GM12878 (cell line): ENCODE results near the gene GBX1. TPM values are rescaled to one million over a fixed set of nuclear protein-coding genes. Genes with fewer than 3 reads are reported as not detected.

Experiments
- ATAC-seq: fragments of 200-7000 bp; cut with Tn5 transposase; 3 replicates; pipeline ENCODE4 v1.9.1; 2020; ENCODE audit warnings: mild to moderate bottlenecking, moderate library complexity
- BruUV-seq: library from RNA; stranded (reverse); fragments of 400-500 nt; replicated peaks from 2 replicates; lab custom pipeline; 2021; lab: Mats Ljungman, UMichigan
- CTCF ChIA-PET: fragments of 300-600 bp; sonication (Branson Sonifier 250); formaldehyde crosslinking; extraction: SDS; loops from one replicate; lab custom pipeline; 2021; ENCODE audit warnings: inconsistent platforms; lab: Yijun Ruan, JAX
- POLR2A ChIA-PET: fragments of 350-600 bp; formaldehyde crosslinking; extraction: SDS; loops from one replicate; lab custom pipeline; 2021; ENCODE audit warnings: inconsistent platforms; lab: Charles Lee
- RAD21 ChIA-PET: fragments of 300-600 bp; sonication (Branson Sonifier 250); formaldehyde crosslinking; loops from one replicate; lab custom pipeline; 2023; ENCODE audit warnings: antibody characterized with exemption; ENCODE audit not compliant: unreplicated experiment; lab: Charles Lee
- SMC1A ChIA-PET: fragments of 300-600 bp; sonication (Branson Sonifier 250); formaldehyde crosslinking; loops from one replicate; lab custom pipeline; 2023; ENCODE audit not compliant: unreplicated experiment, uncharacterized antibody; lab: Charles Lee
- DNase-seq: peaks from one replicate; pipeline ENCODE4 v3.0.0-alpha.2; 2011; ENCODE audit warnings: low read depth, low spot score
- FAIRE-seq: peaks from 3 replicates; lab custom pipeline; 2011; peaks lifted over from hg19 to GRCh38; lab: Jason Lieb, UNC
- H2AFZ ChIP-seq: 2 replicates; pipeline ENCODE4 v1.6.0; 2011; ENCODE audit warnings: low read depth, low read length, control low read depth; ENCODE audit not compliant: control insufficient read depth
- H3K27ac ChIP-seq: 2 replicates; pipeline ENCODE4 v1.5.1; 2011; ENCODE audit warnings: control low read depth; ENCODE audit not compliant: control insufficient read depth, insufficient read depth
- H3K27me3 ChIP-seq, 2 experiments: replicated peaks in 1 of 2; 2 replicates each; pipeline versions ENCODE4 v1.6.0 to v1.6.1; 2011; ENCODE audit warnings: low read length in 1 of 2; ENCODE audit not compliant: control insufficient read depth in 2 of 2, insufficient read depth in 2 of 2
- H3K36me3 ChIP-seq, 2 experiments: 2 replicates each; pipeline ENCODE4 v1.5.1; 2011; ENCODE audit warnings: low read length in 1 of 2; ENCODE audit not compliant: control insufficient read depth in 2 of 2, insufficient read depth in 2 of 2
- H3K4me1 ChIP-seq: 2 replicates; pipeline ENCODE4 v1.6.1; 2011; ENCODE audit warnings: mild to moderate bottlenecking, low read length, moderate library complexity, mixed read lengths; ENCODE audit not compliant: control insufficient read depth, insufficient read depth
- H3K4me2 ChIP-seq: 2 replicates; pipeline ENCODE4 v1.6.0; 2011; ENCODE audit warnings: control low read depth; ENCODE audit not compliant: control insufficient read depth, insufficient read depth
- H3K4me3 ChIP-seq: fragments of 200-600 bp; sonication (generic); 2 replicates; pipeline ENCODE4 v1.5.1; 2016
- H3K79me2 ChIP-seq: 2 replicates; pipeline ENCODE4 v1.6.0; 2011; ENCODE audit warnings: low read length; ENCODE audit not compliant: control insufficient read depth, insufficient read depth
- H3K9ac ChIP-seq: 2 replicates; pipeline ENCODE4 v1.8.0; 2011; ENCODE audit warnings: low read length, control low read depth, mixed read lengths; ENCODE audit not compliant: control insufficient read depth, insufficient read depth
- H3K9me3 ChIP-seq: replicated peaks from 3 replicates; pipeline ENCODE4 v1.5.1; 2011; ENCODE audit warnings: mild to moderate bottlenecking, low read length; ENCODE audit not compliant: control insufficient read depth, insufficient read depth
- H4K20me1 ChIP-seq: 2 replicates; pipeline ENCODE4 v1.6.0; 2011; ENCODE audit not compliant: control insufficient read depth, insufficient read depth
- BCL3 ChIP-seq: IDR thresholded peaks from 2 replicates; pipeline ENCODE4 v1.6.1; 2011; ENCODE audit warnings: borderline replicate concordance, low read depth, mild to moderate bottlenecking, moderate library complexity, low read length; ENCODE audit not compliant: insufficient read depth, poor library complexity, severe bottlenecking
- BMI1 ChIP-seq: fragments of 450-650 bp; IDR thresholded peaks from 2 replicates; pipeline ENCODE4 v1.6.1; 2016; ENCODE audit warnings: mild to moderate bottlenecking, moderate library complexity, borderline replicate concordance
- EGR1 ChIP-seq, 2 experiments: IDR thresholded peaks; 1 replicate in 1 of 2; 2 replicates in 1 of 2; pipeline ENCODE4 v1.6.1; 2011 to 2012; ENCODE audit warnings: low read depth in 2 of 2, low read length in 2 of 2, borderline replicate concordance in 1 of 2, mild to moderate bottlenecking in 1 of 2, moderate library complexity in 1 of 2
- KDM1A ChIP-seq: fragments of 200-600 bp; sonication (generic); IDR thresholded peaks from 2 replicates; pipeline ENCODE4 v1.6.1; 2016; ENCODE audit warnings: borderline replicate concordance
- NRF1 ChIP-seq: conservative IDR thresholded peaks from 2 replicates; pipeline ENCODE4 v1.6.1; 2011; ENCODE audit warnings: mild to moderate bottlenecking, low read depth, low read length, improper control_type of control experiment
- POLR2A ChIP-seq: IDR thresholded peaks from 2 replicates; pipeline ENCODE4 v1.6.1; 2011; ENCODE audit warnings: low read depth, mild to moderate bottlenecking, low read length
- SIX5 ChIP-seq: IDR thresholded peaks from 2 replicates; pipeline ENCODE4 v1.6.1; 2011; ENCODE audit warnings: mild to moderate bottlenecking, low read depth, low read length, moderate library complexity; ENCODE audit not compliant: severe bottlenecking
- WGBS: methylation state at CpG from one replicate; pipeline ENCODE4 v1.1.6; 2016; ENCODE audit warnings: low lambda C conversion rate; ENCODE audit not compliant: insufficient replicate concordance, insufficient coverage; ENCODE audit errors: missing lambda C conversion rate; 5-methylcytosine and 5-hydroxymethylcytosine counted together
- in situ Hi-C: fragments of 300-500 bp; cut with MboI; formaldehyde crosslinking; loops from 9 replicates; pipeline ENCODE4 v1.14.3; 2018; ENCODE audit warnings: mixed read lengths
- intact Hi-C: fragments of 100-400 bp; cut with micrococcal nuclease; formaldehyde crosslinking; loops from one replicate; pipeline ENCODE4 v1.14.2; 2022; ENCODE audit not compliant: unreplicated experiment
- polyA plus RNA-seq, 11 experiments: library from polyadenylated mRNA; depleted of rRNA in 4 of 11; unstranded in 6 of 11; stranded (reverse) in 5 of 11; fragments of >200 nt; fragmentation: Nextera tagmentation in 4 of 11; fragmentation: Illumina TruSeq in 1 of 11; extraction: Ambion mirVana in 4 of 11; extraction: Trizol in 1 of 11; gene quantifications; 1 replicate in 1 of 11; 2 replicates in 10 of 11; pipeline versions ENCODE4 v1.2.1 to v1.2.3, GENCODE V29; 2011 to 2016; ENCODE audit warnings: inconsistent platforms in 2 of 11, missing spikeins in 2 of 11, low read depth in 1 of 11
- total RNA-seq, 4 experiments: library from RNA; depleted of rRNA in 3 of 4; stranded (reverse); fragments of >200 nt in 3 of 4; fragmentation: Illumina TruSeq in 1 of 4; extraction: Trizol in 1 of 4; gene quantifications; 2 replicates each; pipeline versions ENCODE4 v1.2.1 to v1.2.3, GENCODE V29; 2013 to 2021
- TF ChIP-seq, protein P1 (sequence below): fragments of 450-650 bp; IDR thresholded peaks from 2 replicates; pipeline ENCODE4 v1.6.1; 2017; ENCODE audit warnings: mild to moderate bottlenecking, moderate library complexity

The GBX1 gene
- total and polyA plus RNA-seq, 10 of the 15 experiments (the other 5 are each of a cell fraction or from before 2014, with no cell fraction given): not detected

GRCh38 chr7:151204383-151205032, 37.0 kb upstream of the GBX1 start:
- ATAC-seq (no peak), DNase-seq (no peak), FAIRE-seq (no peak)
- no peak overlapping the region for H3K4me3 ChIP-seq
- in situ Hi-C loops: no loop called here
- no peaks in the 10 kb centered on the region for H3K36me3 ChIP-seq
- POLR2A ChIA-PET: no interaction called here
- no peak overlapping the region for H3K9ac ChIP-seq
- no peaks in the 10 kb centered on the region for H3K4me1 ChIP-seq
- BruUV-seq: no TSS peak
- no peak overlapping the region for H3K4me2 ChIP-seq
- WGBS: 43% methylated on average over 47 of the region's 48 CpGs
- H3K27me3 ChIP-seq: peaks cover 1 to 2% of the 10 kb centered on the region in 2 experiments; a peak in 3 of 4 replicates
- CTCF ChIA-PET: interaction anchor here (1.7 kb wide), 1 partner anchor 40 kb away, joined by 5 read pairs; no protein-coding TSS in a partner anchor
- H3K27ac ChIP-seq: no peak overlapping the region
- RAD21 ChIA-PET: no interaction called here
- no peaks in the 10 kb centered on the region for H4K20me1 ChIP-seq
- TF ChIP-seq, protein P1, sequence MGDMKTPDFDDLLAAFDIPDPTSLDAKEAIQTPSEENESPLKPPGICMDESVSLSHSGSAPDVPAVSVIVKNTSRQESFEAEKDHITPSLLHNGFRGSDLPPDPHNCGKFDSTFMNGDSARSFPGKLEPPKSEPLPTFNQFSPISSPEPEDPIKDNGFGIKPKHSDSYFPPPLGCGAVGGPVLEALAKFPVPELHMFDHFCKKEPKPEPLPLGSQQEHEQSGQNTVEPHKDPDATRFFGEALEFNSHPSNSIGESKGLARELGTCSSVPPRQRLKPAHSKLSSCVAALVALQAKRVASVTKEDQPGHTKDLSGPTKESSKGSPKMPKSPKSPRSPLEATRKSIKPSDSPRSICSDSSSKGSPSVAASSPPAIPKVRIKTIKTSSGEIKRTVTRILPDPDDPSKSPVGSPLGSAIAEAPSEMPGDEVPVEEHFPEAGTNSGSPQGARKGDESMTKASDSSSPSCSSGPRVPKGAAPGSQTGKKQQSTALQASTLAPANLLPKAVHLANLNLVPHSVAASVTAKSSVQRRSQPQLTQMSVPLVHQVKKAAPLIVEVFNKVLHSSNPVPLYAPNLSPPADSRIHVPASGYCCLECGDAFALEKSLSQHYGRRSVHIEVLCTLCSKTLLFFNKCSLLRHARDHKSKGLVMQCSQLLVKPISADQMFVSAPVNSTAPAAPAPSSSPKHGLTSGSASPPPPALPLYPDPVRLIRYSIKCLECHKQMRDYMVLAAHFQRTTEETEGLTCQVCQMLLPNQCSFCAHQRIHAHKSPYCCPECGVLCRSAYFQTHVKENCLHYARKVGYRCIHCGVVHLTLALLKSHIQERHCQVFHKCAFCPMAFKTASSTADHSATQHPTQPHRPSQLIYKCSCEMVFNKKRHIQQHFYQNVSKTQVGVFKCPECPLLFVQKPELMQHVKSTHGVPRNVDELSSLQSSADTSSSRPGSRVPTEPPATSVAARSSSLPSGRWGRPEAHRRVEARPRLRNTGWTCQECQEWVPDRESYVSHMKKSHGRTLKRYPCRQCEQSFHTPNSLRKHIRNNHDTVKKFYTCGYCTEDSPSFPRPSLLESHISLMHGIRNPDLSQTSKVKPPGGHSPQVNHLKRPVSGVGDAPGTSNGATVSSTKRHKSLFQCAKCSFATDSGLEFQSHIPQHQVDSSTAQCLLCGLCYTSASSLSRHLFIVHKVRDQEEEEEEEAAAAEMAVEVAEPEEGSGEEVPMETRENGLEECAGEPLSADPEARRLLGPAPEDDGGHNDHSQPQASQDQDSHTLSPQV: no peak
- no peak for TF ChIP-seq SIX5
- no peak for TF ChIP-seq NRF1
- TF ChIP-seq POLR2A: no peak
- no peak for TF ChIP-seq EGR1 (IDR thresholded peaks at IDR 0.05; ENCODE audit: borderline replicate concordance in 1 of 2, low read depth in 2 of 2, low read length in 2 of 2)
- TF ChIP-seq KDM1A: no peak
- no peak for TF ChIP-seq BMI1
- TF ChIP-seq BCL3: no peak
- H2AFZ ChIP-seq: no peak overlapping the region
- intact Hi-C loops: no loop called here
- SMC1A ChIA-PET: no interaction called here
- H3K9me3 ChIP-seq: no peaks in the 10 kb centered on the region
- H3K79me2 ChIP-seq: no peaks in the 10 kb centered on the region
